Astrocyte of the hippocampus (primary cell): ENCODE results near the gene LRP1B.
"Not testable (repeated sequence)": the region's sequence is repeated elsewhere in the genome, so short reads cannot be mapped to it uniquely, and the experiment has no call there.

ENCODE experiments used
- DNase-seq: peaks from one replicate; pipeline ENCODE4 v3.0.0; 2011; ENCODE audit warnings: low read depth, low spot score

Gene LRP1B

DNA sequence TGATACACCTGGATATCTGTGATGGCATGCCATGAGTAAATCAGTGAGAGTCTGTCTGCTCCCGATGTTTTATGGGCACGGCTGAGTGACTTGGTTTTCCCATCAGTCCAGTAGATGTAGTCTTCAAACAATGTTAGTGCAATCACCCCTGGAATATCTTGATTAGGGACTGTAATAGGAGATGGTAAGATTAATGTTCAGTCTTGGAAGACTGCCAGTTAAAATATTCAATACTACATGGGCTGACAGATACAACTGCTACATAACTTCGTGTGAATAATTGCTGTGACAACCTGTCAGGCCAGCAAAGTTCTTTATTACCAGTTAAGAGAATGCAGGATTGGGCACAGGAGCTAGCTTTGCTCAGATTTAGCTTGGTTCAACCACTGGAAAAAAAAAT is 1673.3 kb downstream of the LRP1B start:
- peak; percentile 15 for DNase-seq

DNA sequence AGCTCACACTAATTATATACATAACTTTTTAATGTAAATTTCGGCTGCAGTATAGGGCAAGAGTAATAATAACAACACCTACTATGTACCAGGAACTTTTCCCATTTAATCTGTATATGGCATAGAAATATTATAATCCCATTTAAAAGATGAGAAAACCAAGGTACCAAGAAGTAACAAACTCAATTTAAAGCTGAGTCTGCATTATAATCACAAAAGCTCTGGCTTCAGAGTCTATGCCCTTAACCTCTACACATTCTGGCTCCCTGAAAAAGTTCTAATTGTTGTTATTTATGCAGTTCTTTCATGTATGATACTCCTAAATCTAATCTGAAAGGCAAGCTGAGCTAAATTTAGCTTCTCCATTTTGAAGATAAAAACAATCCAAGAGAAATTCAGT is 1675.5 kb downstream of the LRP1B start:
- DNase-seq = no peak

DNA sequence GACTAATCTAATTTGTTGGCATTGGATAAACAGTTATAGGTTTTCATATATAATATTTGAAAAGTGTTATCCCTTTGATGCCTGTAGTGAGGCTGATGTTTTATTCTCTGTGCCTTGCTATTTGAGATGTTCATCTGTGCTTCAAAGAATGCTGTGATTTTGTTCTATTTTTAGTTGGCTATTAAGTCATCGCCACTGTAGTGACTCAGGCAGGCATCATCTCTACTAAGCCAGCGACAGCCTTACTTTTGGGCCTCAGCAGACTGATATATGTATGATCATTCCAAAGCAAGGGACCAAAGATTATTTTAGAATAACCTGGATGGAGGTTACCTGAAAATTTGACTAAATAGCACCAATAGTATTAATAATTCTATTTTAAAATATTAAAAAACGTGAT is 1676.1 kb downstream of the LRP1B start:
- peak; percentile 65 for DNase-seq

DNA sequence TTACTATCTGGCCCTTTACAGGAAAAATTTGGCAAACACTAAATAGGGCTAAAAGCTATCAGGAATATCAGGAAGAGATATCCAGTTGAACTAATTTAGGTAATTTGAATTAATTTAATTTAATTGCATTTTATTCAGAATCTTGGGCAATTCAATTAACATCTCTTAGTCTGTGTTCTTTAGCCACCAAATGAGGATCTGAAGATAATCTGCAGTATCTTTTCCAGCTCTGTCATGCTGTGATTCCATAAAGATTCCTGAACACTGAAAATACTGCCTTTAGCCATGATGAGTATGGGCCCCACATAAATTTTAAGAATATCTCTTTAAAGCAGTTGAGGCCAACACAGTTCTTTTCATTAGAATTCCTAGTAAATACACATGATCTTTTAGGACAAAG is 1679.5 kb downstream of the LRP1B start:
- DNase-seq = no peak

DNA sequence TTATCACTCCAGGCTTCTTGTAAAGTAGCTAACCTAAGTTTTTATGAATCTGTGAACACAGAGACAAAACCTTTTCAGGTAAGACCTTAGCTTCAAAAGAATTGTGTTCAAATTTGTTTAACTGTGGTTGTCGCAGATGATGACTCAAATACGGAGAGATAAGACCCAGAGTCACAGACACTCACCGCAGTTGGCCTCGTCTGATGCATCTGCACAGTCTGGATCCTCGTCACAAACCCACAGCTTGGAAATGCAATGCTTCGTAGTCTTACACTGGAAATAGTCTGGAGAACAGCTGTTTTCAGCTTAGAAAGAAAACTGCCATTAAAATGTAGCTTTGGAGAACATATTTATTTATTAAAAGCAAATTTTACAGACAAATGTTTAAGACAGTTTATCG is 1688.5 kb downstream of the LRP1B start:
- DNase-seq = peak; percentile 1

DNA sequence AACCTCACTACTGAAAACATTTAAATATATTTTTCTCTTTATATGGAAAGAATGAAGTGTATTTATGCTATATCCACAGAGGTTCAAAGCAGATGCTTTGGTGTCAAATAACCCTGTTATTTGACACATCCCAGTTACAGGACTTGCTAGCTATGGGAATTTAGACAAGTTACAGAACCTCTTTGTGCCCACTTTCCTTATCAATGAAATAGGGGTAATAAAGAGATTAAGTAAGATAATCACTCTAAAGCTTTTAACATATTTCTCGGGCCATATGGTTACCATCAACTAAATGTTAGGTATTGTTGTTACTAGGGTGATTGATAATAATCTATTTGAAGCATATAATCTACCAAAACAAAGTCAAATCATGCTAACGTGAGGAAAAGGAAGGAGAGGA is 1690.0 kb downstream of the LRP1B start:
- no peak for DNase-seq

DNA sequence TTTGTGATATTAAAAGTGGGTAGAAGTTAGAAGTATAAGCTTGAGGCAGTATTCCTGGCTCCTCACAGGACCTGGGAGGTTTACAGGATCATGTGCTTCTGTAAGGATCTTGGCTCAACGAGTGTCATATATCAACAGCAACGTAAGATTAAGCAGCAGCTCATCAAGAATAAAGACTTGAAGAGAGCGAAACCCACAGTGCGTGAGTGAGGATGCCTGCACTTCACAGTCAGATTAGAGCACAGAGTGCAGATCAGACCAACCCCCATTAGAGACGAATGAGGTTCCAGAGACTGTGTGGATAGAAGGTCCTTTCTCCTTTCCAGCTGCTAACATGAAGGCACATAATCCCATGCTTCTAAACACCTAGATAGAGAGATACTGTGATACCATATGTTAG is 1693.9 kb downstream of the LRP1B start:
- DNase-seq = no peak

DNA sequence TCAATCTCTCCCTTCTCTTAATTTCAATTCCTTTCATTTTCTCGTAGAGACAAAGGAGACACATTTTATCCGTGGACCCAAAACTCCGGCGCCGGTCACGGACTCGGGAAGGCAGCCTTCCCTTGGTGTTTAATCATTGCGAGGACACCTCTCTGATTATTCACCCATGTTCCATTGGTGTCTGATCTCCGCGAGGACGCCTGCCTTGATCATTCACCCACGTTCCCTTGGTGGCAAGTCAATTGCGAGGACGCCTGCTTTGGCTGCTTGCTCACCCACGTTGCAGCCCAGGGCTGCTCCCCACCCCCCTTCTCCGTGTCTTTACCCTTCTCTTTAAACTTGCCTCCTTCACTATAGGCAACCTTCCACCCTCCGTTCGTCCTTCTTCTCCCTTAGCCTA is 1703.8 kb downstream of the LRP1B start:
- DNase-seq = not testable (repeated sequence)

DNA sequence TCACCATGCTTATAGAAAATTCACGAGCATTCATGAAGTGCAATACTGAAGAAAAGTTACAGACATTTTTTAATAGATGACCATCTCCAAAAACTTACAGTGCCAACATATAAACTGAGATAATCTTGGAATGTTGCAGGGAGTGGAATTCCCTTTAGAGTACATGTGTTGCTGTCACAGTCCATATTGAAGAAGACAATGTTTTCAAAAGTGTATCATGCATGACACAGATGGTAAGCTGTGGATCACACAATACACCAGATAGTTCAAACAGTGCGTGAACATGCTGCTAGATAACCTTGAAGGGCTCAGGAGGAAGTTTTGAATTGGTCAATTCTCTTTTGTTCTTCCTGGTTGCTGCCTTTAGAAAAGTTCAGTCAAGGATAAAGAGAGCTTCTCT is 1706.3 kb downstream of the LRP1B start:
- no peak for DNase-seq

DNA sequence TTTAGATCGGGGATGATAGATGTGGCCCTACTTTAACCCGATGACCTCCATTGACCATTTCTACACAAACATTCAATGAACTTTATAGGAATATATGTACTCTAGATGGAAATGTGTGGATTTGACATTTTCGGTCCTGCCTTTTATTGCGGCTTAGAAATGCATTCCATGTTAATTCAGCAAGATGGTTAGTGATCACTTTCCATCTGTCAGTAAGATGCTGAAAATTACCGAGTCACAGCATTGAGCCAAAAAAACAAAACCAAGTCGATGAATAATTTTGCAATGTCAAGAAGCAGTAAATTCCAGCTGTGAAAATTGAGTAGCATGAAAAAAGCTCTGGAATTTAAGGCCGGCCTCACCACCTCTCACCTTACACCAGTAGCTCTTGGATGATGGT is 1708.1 kb downstream of the LRP1B start:
- no peak for DNase-seq

DNA sequence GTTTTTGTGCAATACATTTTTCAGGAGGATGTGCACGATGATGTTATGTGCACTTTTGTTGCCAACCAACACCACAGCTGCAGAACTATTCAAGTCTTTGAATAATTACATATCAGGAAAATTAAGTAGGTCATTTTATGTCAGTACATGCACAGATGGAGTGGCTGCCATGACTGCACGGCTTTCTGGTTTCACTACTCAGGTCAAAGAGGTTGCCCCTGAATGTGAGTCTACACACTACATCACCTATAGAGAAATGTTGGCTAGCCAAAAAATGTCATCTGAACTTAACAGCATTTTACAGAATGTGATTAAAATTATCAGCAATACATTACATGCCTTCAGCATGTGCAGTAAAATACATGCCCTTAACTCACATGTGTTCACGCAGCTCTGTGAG is 1713.3 kb downstream of the LRP1B start:
- no peak for DNase-seq

DNA sequence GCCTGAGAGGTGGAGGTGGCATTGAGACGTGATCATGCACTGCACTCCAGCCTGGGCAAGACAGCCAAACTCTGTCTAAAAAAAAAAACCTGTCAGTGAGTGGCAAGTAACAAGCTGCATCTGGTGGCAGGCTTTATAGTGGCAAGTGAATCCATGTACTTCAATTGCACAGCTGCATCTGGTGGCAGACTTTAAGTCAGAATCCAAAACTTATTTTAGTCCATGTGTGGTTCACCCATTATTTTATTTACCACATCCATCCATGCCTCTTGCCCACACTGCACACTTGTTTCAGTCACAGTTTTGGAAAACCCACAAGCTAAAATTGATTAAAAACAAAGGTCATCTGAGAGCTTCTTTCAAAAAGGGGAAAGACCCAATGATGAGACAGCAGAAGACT is 1714.2 kb downstream of the LRP1B start:
- no peak for DNase-seq

DNA sequence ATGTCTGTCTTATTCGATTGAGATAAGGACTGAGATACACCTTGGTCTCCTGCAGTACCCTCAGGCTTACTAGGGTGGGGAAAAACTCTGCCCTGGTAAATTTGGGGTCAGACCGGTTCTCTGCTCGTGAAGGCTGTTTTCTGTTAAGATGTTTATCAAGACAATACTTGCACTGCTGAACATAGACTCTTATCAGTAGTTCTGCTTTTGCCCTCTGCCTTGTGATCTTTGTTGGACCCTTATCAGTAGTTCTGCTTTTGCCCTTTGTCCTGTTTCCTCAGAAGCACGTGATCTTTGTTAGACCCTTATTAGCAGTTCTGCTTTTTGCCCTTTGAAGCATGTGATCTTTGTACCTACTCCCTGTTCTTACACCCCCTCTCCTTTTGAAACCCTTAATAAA is 1715.8 kb downstream of the LRP1B start:
- DNase-seq = not testable (repeated sequence)

DNA sequence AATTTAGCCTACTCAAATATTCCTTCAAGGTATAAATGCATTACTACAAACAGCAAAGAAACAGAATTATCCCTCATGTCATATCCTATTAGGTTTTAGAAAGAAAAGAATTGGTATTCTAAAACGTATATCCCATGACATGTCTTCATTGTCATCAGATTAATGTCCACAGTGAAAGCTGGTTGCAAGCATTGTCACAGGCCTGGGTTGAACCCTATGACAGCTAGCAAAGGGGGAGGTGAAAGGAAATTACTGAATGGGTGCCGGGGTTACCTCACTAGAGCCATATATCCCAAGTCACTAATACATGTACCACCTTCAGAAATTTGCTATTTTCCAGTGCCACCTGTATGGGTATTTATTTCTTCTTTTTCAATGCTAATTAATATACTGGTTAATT is 1720.1 kb downstream of the LRP1B start:
- no peak for DNase-seq

DNA sequence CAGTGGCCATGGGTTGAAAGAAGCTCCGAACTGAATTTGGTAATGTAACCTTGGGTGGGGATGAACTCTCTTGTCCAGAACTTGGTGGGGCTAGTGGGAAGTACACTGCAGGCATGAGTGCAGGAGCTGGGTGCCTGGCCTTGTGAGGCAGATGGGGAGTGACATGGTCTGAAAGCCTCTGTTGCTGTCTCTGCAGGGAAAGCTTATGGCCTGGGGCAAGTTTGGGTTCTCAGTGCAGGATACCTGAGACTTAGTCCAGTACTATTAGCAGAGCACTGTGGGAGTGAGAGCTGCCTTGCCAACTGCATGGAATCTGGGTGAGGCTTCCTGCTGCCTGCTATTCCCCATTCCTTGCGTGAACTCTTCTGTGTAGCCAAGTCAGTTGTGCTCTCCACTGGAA is 1729.8 kb downstream of the LRP1B start:
- no peak for DNase-seq

DNA sequence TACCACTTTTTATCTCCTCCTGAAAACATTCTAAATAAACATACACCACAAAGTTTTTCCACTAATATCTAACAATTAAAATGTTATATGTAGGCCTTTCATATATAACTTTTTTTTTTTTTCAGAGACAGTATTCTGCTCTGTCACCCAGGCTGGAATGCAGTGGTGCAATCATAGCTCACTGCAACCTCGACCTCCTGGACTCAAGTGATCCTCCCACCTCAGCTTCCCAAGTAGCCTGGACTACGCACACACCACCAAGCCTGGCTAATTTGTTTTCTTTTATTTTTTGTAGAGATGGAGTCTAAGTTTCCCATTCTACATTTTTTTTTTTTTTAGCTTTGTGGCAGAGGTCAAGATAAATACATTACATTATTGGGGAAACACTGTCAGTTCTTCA is 1738.0 kb downstream of the LRP1B start:
- DNase-seq = no peak

DNA sequence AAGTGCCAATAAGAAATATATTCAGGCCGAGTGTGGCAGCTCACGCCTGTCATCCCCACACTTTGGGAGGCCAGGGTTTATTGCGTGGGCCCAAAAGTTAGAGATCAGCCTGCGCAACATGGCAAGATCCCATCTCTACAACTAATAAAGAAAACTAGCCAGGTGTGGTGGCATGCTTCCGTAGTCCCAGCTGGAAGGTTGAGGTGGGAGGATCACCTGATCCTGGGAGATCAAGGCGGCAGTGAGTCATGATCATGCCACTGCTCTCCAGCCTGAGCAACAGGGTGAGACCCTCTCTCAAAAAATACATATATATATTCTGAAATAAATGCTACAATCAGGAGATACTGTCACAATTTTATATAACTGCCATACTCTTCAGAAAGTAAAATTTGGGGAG is 1745.9 kb downstream of the LRP1B start:
- DNase-seq = no peak

DNA sequence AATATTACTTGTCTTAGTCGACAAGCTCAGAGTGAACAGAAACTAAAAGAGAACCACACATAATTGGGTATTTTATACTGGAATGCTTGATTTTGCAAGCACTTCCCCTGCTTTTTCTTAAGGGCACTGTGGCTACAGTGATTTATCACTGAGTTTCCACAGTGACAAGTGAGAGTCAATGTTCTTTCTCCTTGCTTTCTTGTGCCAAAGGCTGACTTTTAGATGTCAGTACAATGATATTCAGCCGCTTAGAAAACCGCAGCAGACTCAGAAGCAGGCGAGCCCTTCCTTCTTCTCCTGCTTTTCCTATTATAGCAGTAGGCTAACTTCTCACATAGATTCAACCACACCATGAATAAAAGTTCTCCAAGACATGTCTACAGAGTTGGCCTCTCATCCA is 1747.0 kb downstream of the LRP1B start:
- DNase-seq = peak; percentile 5

DNA sequence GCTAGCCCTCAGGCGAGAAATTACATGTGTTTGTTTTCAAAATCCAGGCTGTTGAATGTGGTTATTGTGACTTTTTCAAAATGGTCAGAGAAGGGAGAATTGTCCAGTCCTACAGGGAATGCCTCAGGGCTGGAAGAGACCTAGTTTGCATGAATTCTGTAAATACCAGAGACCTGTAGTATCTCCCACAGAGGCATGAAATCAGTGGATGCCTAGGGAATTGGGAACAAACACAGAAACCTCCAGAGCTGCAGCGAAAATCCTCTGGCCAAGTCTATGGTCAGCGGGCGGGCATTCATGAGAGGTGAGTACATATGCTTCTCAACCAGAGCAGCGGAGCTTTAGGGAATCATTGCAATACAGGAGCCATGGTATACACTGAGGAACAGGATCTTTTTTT is 1754.1 kb downstream of the LRP1B start:
- peak; percentile 35 for DNase-seq

DNA sequence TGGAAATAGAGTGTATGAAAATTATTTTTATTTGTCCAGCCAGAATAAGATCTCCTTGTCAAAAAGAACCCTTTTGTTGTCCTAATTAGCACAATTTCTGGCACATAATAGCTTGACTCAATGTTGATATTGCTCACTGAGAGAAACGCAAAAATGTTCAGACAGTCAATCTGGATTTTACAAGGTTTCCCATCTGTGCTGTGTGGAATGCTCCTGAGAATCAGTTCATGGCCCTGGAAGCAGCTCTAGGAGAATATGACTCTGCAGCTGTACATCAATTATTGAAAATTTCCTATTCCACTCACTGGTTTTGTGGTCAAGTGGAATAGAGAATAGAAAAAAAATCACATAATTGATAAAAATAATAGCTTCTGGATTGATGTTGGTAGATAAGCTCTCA is 1767.7 kb downstream of the LRP1B start:
- DNase-seq = no peak

DNA sequence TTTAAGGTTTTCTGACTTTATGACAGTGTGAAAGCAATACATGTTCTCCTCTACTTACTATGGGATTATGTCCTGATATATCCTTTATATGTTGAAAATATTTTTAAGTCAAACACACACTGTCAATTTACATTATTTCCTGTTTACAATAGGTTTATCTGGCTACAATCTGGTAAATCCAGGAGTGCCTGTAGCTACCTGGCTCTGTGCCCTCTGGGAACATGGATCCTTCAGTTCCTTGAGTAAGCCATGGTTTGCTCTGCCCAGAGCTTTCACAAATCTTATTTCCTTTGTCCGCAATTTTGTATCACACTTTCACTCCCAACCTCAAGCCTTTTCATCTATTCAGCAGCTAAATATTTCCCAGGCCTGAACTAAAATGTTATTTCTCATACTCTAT is 1768.5 kb downstream of the LRP1B start:
- no peak for DNase-seq

DNA sequence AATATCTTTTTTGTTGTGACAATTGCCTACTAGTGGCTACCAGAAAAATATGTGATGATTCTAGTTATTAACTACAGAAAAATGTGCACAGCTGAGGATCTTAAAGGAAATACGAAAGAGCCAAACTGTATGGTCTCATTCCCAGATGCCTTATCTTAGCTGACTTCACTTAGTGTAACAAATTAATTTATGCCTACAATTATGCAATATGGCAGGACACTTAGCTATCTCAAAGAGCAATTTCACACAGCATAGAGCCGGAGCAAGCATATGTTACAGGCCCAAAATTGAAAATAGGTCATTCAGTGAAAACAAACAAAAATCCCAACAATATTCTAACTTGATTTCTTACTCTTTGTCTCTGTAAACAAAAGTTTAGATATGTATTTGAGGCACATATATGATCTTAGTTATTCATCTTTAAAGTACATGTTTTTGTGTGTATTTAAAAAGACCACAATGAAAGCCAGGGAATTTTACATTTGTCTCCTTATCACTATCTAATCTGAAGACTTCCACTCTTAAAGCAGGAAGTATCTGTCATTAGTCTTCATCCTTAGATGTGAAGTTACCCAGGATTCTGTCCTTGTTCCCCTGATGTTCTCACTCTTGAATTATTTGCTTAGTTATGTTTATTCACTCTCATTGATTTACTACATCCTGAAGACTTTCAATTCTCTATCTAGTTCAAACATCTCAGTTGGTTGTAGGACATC is 1771.6 kb downstream of the LRP1B start:
- DNase-seq = no peak

DNA sequence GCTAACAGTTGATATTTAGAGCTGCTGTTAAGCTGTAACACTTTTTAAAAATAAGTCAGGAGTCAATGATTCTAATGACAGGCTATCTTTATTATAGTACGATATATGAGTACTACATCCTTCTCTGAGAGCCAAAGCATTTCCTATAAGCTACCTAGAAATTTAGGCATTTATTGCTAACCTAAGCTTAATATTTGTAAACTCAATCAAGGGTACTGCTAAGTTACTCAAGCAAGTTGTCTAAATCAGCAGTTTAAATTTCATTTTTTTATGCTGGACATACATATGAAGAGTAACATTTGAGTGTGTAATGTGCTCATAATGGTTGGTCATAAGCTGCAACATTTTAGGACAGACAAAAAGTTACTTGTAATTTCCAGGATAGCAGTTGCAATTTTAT is 1774.1 kb downstream of the LRP1B start:
- DNase-seq = no peak

DNA sequence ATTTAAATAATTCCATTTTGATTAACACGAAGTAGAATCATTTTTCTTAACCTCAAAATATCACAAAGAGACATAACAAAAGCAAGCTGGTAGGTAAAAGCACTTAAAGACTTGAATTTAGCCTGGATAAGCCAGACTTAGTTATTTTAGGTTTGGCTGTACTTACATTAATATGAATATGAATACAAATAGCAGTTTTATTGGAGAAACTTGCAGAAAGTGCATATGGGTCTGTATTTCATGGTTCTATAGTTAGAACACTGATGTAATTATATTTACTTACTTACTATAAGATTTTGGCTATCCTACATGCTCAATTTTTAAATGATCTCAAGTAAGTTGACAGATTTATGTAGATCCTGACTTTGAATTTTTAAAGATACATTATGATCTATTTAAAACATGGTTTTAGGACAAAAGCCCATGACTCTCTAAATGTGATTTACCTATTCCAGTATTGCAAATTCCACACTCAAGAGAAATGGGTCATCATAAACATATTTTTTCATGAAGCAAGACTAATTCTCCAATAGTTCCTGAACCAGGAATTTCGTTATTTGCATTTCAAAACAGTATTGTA is 1775.2 kb downstream of the LRP1B start:
- no peak for DNase-seq
